Measurements from ENCODE around the gene TMEM178B. TPM values are rescaled to one million over a fixed set of nuclear protein-coding genes. Genes with fewer than 3 reads are reported as not detected.

Gene TMEM178B
- polyA plus RNA-seq, 1 donor from 2014 or later = 40.7 TPM

- Histone ChIP-seq H3F3A (ENCODE audit: insufficient read depth, low read length, poor library complexity, severe bottlenecking) (no peaks in the 10 kb centered on the region), H3K4me2 (ENCODE audit: low read length) (no peak overlapping the region), H2AFZ (ENCODE audit: low read depth, low read length) (no peak overlapping the region), H3K9me2 (ENCODE audit: insufficient read depth, low read length) (no peaks in the 10 kb centered on the region), H3K4me3 (ENCODE audit: low read length) (no peak overlapping the region), H3K9me3 (ENCODE audit: low read length) (no peaks in the 10 kb centered on the region), H4K20me1 (ENCODE audit: insufficient read depth) (no peaks in the 10 kb centered on the region), H3K79me2 (replicated peaks; ENCODE audit: insufficient read depth, low read length) (no peaks in the 10 kb centered on the region), H3K27ac (ENCODE audit: low read length) (no peak overlapping the region), H3K36me3 (ENCODE audit: insufficient read depth, low read length) (no peaks in the 10 kb centered on the region), H3K27me3 (ENCODE audit: insufficient read depth, low read depth, low read length) (no peaks in the 10 kb centered on the region), H3K9ac (ENCODE audit: low read length) (no peak overlapping the region)
- TF ChIP-seq, protein P1, sequence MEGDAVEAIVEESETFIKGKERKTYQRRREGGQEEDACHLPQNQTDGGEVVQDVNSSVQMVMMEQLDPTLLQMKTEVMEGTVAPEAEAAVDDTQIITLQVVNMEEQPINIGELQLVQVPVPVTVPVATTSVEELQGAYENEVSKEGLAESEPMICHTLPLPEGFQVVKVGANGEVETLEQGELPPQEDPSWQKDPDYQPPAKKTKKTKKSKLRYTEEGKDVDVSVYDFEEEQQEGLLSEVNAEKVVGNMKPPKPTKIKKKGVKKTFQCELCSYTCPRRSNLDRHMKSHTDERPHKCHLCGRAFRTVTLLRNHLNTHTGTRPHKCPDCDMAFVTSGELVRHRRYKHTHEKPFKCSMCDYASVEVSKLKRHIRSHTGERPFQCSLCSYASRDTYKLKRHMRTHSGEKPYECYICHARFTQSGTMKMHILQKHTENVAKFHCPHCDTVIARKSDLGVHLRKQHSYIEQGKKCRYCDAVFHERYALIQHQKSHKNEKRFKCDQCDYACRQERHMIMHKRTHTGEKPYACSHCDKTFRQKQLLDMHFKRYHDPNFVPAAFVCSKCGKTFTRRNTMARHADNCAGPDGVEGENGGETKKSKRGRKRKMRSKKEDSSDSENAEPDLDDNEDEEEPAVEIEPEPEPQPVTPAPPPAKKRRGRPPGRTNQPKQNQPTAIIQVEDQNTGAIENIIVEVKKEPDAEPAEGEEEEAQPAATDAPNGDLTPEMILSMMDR (IDR thresholded peaks at IDR 0.05; ENCODE audit: poor library complexity, severe bottlenecking) = no peak
- TF ChIP-seq MXI1 (conservative IDR thresholded peaks at IDR 0.05; ENCODE audit: poor library complexity, severe bottlenecking) (no peak), TAF1 (IDR thresholded peaks at IDR 0.05; ENCODE audit: low read depth) (no peak), SMC3 (conservative IDR thresholded peaks at IDR 0.05; ENCODE audit: poor library complexity) (no peak), EZH2 (IDR thresholded peaks at IDR 0.05; ENCODE audit: borderline replicate concordance, insufficient read depth, low read length, poor library complexity, severe bottlenecking) (no peak), RAD21 (conservative IDR thresholded peaks at IDR 0.05) (no peak), EP300 (conservative IDR thresholded peaks at IDR 0.05; ENCODE audit: poor library complexity, severe bottlenecking) (no peak), POLR2AphosphoS5 (IDR thresholded peaks at IDR 0.05) (no peak)
- TF ChIP-seq, protein P2, sequence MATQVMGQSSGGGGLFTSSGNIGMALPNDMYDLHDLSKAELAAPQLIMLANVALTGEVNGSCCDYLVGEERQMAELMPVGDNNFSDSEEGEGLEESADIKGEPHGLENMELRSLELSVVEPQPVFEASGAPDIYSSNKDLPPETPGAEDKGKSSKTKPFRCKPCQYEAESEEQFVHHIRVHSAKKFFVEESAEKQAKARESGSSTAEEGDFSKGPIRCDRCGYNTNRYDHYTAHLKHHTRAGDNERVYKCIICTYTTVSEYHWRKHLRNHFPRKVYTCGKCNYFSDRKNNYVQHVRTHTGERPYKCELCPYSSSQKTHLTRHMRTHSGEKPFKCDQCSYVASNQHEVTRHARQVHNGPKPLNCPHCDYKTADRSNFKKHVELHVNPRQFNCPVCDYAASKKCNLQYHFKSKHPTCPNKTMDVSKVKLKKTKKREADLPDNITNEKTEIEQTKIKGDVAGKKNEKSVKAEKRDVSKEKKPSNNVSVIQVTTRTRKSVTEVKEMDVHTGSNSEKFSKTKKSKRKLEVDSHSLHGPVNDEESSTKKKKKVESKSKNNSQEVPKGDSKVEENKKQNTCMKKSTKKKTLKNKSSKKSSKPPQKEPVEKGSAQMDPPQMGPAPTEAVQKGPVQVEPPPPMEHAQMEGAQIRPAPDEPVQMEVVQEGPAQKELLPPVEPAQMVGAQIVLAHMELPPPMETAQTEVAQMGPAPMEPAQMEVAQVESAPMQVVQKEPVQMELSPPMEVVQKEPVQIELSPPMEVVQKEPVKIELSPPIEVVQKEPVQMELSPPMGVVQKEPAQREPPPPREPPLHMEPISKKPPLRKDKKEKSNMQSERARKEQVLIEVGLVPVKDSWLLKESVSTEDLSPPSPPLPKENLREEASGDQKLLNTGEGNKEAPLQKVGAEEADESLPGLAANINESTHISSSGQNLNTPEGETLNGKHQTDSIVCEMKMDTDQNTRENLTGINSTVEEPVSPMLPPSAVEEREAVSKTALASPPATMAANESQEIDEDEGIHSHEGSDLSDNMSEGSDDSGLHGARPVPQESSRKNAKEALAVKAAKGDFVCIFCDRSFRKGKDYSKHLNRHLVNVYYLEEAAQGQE (IDR thresholded peaks at IDR 0.05; ENCODE audit: borderline replicate concordance) = no peak
Observed at GRCh38 chr7:141451232-141451631, 377.4 kb downstream of the TMEM178B start.

DNA sequence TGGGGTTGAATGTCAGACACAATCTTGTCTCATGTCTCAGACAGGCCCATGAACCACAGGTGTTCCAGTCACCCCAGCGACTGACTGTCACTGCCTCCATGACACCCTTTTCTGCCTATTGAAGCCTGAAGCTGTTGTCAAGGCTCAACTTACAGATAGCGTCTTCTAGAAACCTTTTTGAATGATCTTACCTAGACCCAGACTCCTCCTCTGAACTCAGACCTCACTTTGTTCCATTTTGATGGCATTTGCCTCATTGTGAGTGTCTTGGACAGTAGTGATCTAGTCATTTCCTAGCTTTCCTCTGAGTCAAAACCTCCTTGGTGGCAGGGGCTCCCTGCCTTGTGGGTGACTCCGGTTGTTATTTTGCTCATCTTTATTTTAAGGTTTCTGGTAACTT lies 379.0 kb downstream of the TMEM178B start:
- H4K20me1 ChIP-seq (ENCODE audit: insufficient read depth) = no peaks in the 10 kb centered on the region
- H3K9ac ChIP-seq (ENCODE audit: low read length) = no peak overlapping the region
- no peaks in the 10 kb centered on the region for H3K79me2 ChIP-seq (replicated peaks; ENCODE audit: insufficient read depth, low read length)
- H2AFZ ChIP-seq (ENCODE audit: low read depth, low read length) = no peak overlapping the region
- TF ChIP-seq MXI1 (conservative IDR thresholded peaks at IDR 0.05; ENCODE audit: poor library complexity, severe bottlenecking) (no peak), SMC3 (conservative IDR thresholded peaks at IDR 0.05; ENCODE audit: poor library complexity) (no peak)
- H3K36me3 ChIP-seq (ENCODE audit: insufficient read depth, low read length) = no peaks in the 10 kb centered on the region
- H3K27me3 ChIP-seq (ENCODE audit: insufficient read depth, low read depth, low read length) = no peaks in the 10 kb centered on the region
- no peak overlapping the region for H3K27ac ChIP-seq (ENCODE audit: low read length)
- no peaks in the 10 kb centered on the region for H3F3A ChIP-seq (ENCODE audit: insufficient read depth, low read length, poor library complexity, severe bottlenecking)
- no peaks in the 10 kb centered on the region for H3K9me3 ChIP-seq (ENCODE audit: low read length)
- H3K4me2 ChIP-seq (ENCODE audit: low read length) = no peak overlapping the region
- H3K4me3 ChIP-seq (ENCODE audit: low read length) = no peak overlapping the region
- no peaks in the 10 kb centered on the region for H3K9me2 ChIP-seq (ENCODE audit: insufficient read depth, low read length)

DNA sequence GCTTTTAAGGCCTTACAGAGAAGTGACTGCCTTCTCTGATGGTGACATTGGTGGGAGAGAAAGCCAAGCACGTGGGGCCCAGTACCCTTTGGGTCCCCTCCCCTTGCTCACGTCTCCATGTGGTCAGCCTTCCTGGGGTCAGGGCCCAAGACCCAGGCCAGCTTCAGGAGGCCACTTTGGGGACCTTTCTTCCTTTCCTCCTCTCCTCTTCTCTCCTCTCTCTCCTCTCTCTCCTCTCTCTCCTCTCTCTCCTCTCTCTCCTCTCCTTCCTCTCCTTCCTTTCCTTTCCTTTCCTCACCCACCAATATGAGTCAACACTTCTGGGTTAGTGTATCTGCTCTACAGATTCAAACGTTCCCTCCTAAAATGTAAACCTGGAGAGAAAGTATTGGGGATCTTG lies 380.5 kb downstream of the TMEM178B start:
- no peaks in the 10 kb centered on the region for H3K27me3 ChIP-seq (ENCODE audit: insufficient read depth, low read depth, low read length)
- no peaks in the 10 kb centered on the region for H3F3A ChIP-seq (ENCODE audit: insufficient read depth, low read length, poor library complexity, severe bottlenecking)
- H4K20me1 ChIP-seq (ENCODE audit: insufficient read depth) = no peaks in the 10 kb centered on the region
- no peaks in the 10 kb centered on the region for H3K36me3 ChIP-seq (ENCODE audit: insufficient read depth, low read length)
- no peak overlapping the region for H2AFZ ChIP-seq (ENCODE audit: low read depth, low read length)
- no peaks in the 10 kb centered on the region for H3K79me2 ChIP-seq (replicated peaks; ENCODE audit: insufficient read depth, low read length)
- H3K9me3 ChIP-seq (ENCODE audit: low read length) = no peaks in the 10 kb centered on the region
- H3K27ac ChIP-seq (ENCODE audit: low read length) = no peak overlapping the region
- no peak overlapping the region for H3K4me3 ChIP-seq (ENCODE audit: low read length)
- H3K4me2 ChIP-seq (ENCODE audit: low read length) = no peak overlapping the region
- H3K9ac ChIP-seq (ENCODE audit: low read length) = no peak overlapping the region
- no peaks in the 10 kb centered on the region for H3K9me2 ChIP-seq (ENCODE audit: insufficient read depth, low read length)
- TF ChIP-seq, protein P2 (IDR thresholded peaks at IDR 0.05; ENCODE audit: borderline replicate concordance) = no peak
- no peak for TF ChIP-seq POLR2AphosphoS5 (IDR thresholded peaks at IDR 0.05)
- TF ChIP-seq, protein P1 (IDR thresholded peaks at IDR 0.05; ENCODE audit: poor library complexity, severe bottlenecking) = no peak
- no peak for TF ChIP-seq RAD21 (conservative IDR thresholded peaks at IDR 0.05)
- no peak for TF ChIP-seq EP300 (conservative IDR thresholded peaks at IDR 0.05; ENCODE audit: poor library complexity, severe bottlenecking)
- TF ChIP-seq TAF1 (IDR thresholded peaks at IDR 0.05; ENCODE audit: low read depth) = no peak
- TF ChIP-seq MXI1 (conservative IDR thresholded peaks at IDR 0.05; ENCODE audit: poor library complexity, severe bottlenecking) = no peak
- no peak for TF ChIP-seq SMC3 (conservative IDR thresholded peaks at IDR 0.05; ENCODE audit: poor library complexity)

All from neural cell (in vitro differentiated cells).